ENCODE results near the gene CFAP58. TPM values are rescaled to one million over a fixed set of nuclear protein-coding genes. Genes with fewer than 3 reads are reported as not detected.

CFAP58 gene
- total and polyA plus RNA-seq, 2 donors (not counting 3 experiments of a cell fraction or from before 2014, with no cell fraction given): 0.07 to 0.29 TPM

GRCh38 chr10:104311184-104311720 lies 42.4 kb upstream of the CFAP58 start:
- POLR2A ChIA-PET: interaction anchor here (1.1 kb wide), 1 partner anchor 10 kb away, joined by 4 read pairs; no protein-coding TSS in a partner anchor
- DNase-seq (ENCODE audit: low read depth, low spot score) (no peak), FAIRE-seq (no peak)
- Histone ChIP-seq H3K27me3 (ENCODE audit: control insufficient read depth in 2 of 2, insufficient read depth in 2 of 2, low read length in 2 of 2) (no peaks in the 10 kb centered on the region), H3K9me1 (replicated peaks; ENCODE audit: control insufficient read depth, extremely low read depth, insufficient read depth, low read length) (no peaks in the 10 kb centered on the region), H3K4me3 (replicated peaks in 1 of 3; ENCODE audit: insufficient read depth in 1 of 3, low read depth in 1 of 3, low read length in 3 of 3) (no peak overlapping the region), H2AFZ (ENCODE audit: low read depth, low read length) (no peak overlapping the region), H3K79me2 (ENCODE audit: control insufficient read depth, insufficient read depth, low read length) (peaks cover 62% of the 10 kb centered on the region), H3K4me1 (ENCODE audit: control insufficient read depth, extremely low read depth, insufficient read depth, low read length) (peaks cover 9% of the 10 kb centered on the region), H3K27ac (ENCODE audit: insufficient read depth, low read depth, low read length) (no peak overlapping the region), H4K20me1 (replicated peaks; ENCODE audit: control insufficient read depth, extremely low read depth, insufficient read depth, low read length) (no peaks in the 10 kb centered on the region), H3K9me3 (replicated peaks; ENCODE audit: control insufficient read depth, insufficient read depth, low read length) (no peaks in the 10 kb centered on the region), H3K9ac (replicated peaks; ENCODE audit: extremely low read depth, insufficient read depth, low read length) (no peak overlapping the region), H3K4me2 (ENCODE audit: insufficient read depth, low read length) (no peak overlapping the region), H3K36me3 (ENCODE audit: control insufficient read depth in 2 of 2, extremely low read depth in 1 of 2, insufficient read depth in 2 of 2, low read length in 2 of 2) (peaks cover 13 to 25% of the 10 kb centered on the region in 2 experiments)
- CTCF ChIA-PET: interaction anchor here (1.1 to 3.8 kb wide), 7 partner anchors 11 to 41 kb away, joined by 3 to 19 read pairs (median 6); partner anchors contain the start of genes CFAP58 and ITPRIP
- intact Hi-C loops (cut with micrococcal nuclease): no loop called here
- no peak for TF ChIP-seq CTCF (IDR thresholded peaks at IDR 0.05; ENCODE audit: extremely low read depth in 1 of 2, insufficient read depth in 1 of 2, low read depth in 1 of 2, low read length in 2 of 2)
- no peak for TF ChIP-seq MYC (IDR thresholded peaks at IDR 0.05; ENCODE audit: low read depth, low read length)
- no peak for TF ChIP-seq FOS (IDR thresholded peaks at IDR 0.05; ENCODE audit: borderline replicate concordance, insufficient read depth, low read length)
- no peak for TF ChIP-seq JUN (IDR thresholded peaks at IDR 0.05; ENCODE audit: borderline replicate concordance, insufficient read depth, insufficient read length, low read depth)
- TF ChIP-seq POLR2A (IDR thresholded peaks at IDR 0.05; ENCODE audit: low read depth, low read length): no peak
- TF ChIP-seq MAX (IDR thresholded peaks at IDR 0.05; ENCODE audit: insufficient read depth, insufficient read length): no peak
- TF ChIP-seq EZH2 (IDR thresholded peaks at IDR 0.05; ENCODE audit: borderline replicate concordance, low read depth, low read length, severe bottlenecking): no peak
- no peak for TF ChIP-seq POLR2AphosphoS5 (IDR thresholded peaks at IDR 0.05; ENCODE audit: insufficient read depth, low read depth, low read length)
- no peak for TF ChIP-seq GATA2 (IDR thresholded peaks at IDR 0.05; ENCODE audit: insufficient read depth, insufficient read length, low read depth, low read length)
- dilution Hi-C loops (cut with MboI; ENCODE audit: extremely low pct_ligation_motif_present, low sequenced_read_pairs): no loop called here
- no TSS peak for BruUV-seq (replicated peaks)
